Measurements from ENCODE around the gene PEAK1.

The PEAK1 gene

DNA sequence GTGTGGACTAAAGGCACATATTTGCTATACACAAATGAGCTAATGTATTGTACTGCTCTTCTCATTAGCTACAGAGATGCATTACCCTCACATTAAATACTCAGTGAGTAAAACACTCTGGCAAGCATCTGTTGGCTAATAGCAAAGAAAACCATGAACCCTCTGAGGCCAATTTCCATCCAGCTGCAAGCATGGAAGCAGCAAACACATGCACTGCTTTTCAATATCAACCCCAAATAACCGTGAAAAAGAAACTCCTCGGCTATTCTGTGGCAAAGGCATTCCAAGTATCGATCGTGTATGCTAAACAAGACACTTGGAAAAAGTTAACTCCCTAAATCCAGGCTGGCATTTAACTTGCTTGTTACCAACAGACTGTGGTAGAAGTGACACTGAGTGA lies 67.0 kb downstream of the PEAK1 start:
- no peak for DNase-seq

DNA sequence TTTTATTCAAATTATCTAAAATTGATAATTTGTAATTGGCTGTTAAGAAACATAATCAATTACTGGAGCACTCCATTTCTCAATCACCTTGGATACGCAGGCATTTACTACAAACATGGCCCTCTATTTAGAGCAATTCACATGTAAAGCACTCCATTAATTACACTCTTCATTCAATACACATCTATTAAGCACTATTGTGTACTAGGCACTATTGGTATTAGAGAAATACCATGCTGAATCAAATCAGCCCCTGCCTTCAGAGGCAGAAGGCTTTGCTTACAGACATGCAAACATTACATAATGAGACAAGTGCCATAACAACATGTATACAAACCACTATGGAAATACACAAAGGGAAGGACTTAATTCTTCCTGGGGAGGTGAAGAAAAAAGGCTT lies 69.1 kb downstream of the PEAK1 start:
- DNase-seq: no peak

DNA sequence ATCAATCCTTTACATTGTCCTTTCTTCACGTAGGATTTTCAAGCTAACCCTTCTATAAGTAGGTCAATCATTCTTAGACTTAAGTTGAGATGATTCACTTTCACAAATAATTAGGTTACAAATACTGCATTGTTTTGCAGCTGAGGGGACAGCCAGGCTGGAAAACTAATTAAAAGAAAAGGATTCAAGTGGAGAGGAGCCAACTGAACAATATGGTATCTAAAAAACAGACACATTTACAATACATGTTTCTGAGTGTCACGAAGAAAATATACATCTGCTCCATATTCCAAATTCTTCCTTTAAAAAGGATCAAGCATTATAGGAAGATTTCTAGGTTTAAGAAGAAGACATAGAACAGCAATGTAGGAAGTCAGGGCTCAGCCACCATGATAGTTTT lies 70.2 kb downstream of the PEAK1 start:
- DNase-seq: no peak

DNA sequence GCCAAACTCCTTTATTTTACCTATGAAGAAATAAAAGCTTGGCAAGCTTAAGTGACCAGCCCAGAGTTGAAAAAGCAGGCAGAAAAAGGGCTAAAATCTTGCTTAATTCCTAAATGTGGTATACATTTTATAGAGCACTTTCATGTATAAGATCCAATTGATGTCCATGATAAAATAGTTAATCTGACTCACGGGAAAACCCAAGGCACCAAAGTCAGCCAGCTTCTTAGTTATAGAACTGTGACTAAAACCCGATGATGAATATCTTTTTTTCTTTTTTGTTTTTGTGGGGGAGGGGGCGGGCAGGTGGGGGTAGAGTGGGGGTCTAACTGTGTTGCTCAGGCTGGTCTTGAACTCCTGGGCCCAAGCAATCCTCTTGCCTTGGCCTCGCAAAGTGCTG lies 71.4 kb downstream of the PEAK1 start:
- DNase-seq: no peak

DNA sequence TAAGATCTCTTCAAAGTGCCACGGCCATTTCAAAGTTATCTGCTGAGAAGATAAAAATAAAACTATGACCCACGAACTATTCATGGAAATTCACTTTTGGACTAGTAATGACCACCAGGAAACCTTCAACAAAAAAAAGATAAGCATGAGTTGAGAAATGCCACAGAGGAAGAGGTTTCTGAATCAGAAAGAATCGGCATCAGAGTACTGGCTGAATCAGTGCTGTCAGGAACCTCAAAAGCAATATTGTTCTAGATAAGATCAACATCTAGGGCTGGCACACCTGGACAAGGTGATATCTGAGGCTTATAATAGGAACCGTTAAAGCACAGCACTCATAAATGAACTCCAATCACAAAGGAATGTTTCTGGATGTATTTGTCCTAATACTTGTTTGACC lies 72.7 kb downstream of the PEAK1 start:
- DNase-seq: no peak

DNA sequence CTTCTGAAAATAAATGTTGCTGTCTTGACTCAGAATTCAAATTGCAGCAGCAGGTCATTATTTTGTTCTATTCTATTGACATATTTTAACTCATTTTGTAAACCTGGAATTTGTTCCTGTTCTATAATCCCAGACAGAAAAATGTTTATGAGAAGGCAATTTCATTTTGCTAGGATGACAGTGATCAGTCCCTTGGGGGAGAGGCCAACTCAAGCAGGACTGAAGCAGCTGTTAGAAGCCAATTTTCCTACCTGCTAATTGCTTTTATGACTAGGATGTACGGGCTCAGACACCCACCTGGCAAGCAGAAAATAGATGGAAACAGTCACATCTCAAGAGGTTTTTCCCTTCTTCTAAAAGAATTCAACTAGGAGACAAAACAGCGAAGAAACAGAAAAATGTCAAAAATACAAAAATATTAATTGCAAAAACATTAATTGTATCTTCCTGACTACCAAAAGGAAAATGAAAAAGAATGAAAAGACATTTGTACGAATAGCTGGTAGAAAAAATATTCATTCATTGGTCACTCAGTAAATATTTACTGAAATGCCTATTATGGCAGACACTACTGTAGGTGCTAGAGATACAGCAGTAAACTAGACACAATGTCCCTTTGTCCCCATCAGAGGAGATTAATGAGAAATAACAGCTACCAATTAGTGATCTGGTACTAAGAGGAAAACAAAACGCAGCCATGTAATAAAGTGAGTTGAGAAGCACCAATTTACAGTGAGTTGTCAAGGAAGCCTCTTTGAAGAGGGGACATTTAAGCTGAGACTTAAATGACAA lies 73.5 kb downstream of the PEAK1 start:
- no peak for DNase-seq

DNA sequence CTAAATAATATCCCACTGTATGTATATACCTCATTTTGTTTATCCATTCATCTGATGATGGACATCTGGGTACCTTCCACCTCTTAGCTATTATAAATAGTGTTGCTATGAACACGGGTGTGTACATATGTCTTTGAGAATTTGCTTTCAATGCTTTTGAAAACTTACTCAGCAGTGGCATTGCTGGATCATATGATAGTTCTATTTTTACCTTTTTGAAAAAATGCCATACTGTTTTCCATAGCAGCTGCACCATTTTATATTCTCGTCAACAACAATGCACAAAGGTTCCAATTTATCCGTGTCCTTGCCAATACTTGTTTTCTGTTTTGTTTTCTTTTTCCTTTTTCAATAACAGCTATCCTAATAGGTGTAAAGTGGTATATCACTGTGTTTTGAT lies 77.1 kb downstream of the PEAK1 start:
- DNase-seq: no peak

DNA sequence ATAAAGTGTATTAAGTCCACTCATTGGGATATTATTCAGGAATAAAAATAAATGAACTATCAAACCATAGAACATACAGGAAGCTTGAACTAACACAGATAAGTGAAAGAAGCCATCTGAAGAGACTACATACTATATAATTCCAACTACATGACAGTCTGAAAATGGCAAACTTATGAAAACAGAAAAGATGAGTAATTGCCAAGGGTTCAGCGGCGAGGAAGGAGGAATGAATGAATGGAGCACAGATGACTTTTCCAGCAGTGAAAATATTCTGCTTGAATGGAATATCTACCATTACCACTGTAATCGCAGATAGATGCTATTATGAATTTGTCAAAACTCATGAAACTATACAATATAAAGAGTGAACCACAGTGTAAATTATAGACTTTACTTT lies 79.7 kb downstream of the PEAK1 start:
- DNase-seq: no peak

DNA sequence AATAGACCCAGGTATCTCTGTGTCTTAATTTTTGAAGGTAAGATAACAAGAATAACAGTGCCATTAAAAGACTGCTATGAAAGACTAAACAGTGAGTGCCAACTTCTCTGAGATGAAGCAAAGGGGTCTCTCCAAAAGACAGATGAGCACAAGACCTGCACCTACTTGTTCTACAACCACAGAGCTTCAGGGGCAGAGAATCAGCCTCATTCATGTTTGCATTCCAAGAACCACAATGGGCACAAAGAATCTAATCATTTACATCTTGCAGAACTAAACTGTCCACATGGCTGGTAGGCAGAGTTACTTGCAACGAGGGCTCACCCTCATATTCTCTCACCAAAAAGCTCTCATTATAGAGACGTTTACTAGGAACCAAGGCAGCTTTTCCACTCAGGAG lies 83.9 kb downstream of the PEAK1 start:
- no peak for DNase-seq

DNA sequence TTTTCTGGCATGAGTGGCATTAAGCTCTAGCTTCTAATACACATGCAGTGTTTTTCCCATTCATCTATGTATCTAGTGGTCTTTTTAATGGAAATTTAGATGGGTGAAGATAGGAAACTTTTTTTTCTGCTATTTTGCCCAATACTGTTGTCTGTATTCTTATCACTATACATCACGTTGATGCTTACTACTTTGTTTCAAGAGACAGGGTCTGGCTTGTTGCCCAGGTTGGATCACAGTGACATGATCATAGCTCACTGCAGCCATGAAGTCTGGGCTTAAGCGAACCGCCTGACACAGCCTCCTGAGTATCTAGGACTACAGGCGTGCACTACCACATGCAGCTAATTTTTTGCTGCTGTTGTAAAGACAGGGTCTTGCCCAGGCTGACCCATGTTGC lies 84.6 kb downstream of the PEAK1 start:
- no peak for DNase-seq

DNA sequence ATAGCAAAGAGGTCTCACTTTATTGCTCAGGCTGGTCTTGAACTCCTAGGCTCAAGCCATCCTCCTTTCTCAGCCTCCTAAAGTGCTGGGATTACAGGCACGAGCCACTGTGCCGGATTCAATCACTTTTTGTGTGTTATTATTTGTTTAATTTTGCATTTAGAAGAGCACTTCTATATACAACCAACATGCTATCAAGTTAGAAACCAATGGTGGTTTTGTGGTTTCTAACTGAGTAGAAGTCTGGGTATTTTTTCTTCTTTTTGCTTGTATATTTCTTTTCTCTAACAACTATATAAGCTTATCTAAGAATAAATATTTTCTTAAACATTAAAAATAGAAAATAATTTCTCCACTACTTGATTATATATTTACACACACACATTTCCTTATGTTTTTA lies 86.7 kb downstream of the PEAK1 start:
- DNase-seq: no peak

DNA sequence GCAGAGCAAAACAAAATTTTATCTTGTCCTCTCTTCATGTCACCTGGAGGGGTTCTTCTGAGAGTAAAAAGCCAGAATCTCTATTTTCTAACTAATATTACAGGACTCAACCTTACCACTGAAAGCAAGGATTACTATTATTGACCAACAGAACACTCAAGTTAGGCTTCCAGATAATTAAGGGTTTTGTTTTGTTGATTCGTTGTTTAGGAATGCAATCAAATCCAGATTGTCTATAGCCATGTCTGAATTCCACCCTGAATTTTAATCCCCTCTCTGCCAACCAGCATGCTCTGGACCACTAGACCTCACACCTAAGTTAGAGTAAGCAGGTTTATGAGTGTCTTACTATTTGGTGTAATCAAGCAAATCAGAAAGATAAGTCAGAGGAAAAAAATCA lies 90.7 kb downstream of the PEAK1 start:
- DNase-seq: no peak

DNA sequence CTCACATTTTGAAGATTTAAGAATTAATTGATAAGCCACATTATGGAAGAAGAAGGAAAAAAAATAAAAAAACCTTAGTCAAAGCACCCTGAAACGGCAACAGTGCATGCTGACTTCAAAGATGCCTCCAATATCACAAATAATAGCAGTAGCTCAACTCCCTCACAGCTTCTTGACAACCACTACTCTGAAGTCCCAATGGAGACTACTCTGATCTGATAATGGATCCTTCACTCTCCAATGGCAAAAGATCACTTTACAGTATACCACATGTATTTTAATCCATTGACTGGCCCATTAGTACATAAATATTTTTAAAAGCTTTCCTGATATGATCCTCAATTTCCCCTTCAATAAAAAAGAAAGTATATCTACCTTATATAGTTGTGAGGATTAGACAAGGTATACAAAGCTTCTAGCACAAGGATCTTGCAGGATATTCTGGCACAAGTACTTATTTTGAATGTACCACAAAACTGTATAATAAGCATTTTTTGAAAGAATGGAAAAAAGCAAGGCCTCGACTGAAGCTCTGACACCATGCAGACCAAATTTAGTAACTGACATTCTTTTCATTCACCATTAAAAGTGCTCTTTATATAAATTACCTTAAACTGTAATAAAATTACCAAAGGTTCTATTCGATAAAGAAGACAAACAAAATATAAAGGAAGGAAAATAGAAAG lies 91.9 kb downstream of the PEAK1 start:
- DNase-seq: no peak

DNA sequence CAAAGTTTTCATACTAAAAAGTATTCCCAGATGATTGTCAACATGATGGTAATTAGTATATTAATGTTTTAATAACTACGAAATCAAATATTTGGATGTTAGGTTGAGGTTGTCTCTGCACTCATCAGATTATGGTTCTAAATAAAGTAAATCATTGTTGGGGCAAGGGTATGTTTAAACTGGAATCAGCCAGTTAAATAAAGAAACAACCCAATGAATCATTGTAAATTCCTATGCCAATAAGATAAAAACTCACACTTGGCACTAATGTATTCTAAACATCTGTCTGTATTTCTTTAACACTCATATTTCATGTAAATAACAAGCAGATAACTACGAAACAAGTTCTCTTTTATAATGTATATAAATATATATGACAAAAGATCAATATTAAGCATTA lies 92.7 kb downstream of the PEAK1 start:
- no peak for DNase-seq

DNA sequence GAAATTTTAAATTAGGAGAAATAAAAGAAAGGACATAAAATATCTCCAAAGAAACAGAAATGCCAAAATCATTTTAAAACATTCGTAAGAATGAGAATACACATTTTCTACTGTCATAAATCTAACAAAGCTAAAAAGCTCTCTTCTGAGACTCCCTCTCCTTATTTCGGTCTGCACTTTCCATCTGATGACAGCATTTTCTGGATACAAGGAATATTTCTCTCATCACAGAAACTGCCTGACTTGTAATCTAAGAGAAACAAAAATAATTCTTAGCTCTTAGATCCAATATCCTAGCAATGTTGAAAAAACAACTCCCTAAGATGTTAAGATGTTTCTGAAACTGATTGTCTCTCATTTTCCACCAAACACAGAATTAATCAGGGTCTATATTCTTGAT lies 93.5 kb downstream of the PEAK1 start:
- DNase-seq: no peak

DNA sequence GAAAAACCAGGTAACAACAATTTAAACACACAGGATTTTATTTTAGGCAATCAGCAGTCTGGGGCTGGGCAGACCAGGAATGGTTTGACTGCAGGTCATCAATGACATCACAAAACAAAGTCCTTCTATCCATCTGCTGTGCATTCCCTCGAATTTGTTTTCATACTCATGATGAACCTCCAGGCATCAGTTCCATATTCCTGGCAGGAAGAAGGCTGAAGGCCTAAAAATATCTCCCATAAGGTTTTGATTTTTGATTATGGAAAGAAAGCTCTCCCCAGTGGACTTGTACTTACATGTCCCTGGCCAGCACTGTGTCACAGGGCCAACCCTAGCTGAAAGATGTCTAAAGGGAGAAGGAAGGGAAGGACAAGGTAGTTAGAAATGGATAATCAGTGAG lies 107.4 kb downstream of the PEAK1 start:
- no peak for DNase-seq

DNA sequence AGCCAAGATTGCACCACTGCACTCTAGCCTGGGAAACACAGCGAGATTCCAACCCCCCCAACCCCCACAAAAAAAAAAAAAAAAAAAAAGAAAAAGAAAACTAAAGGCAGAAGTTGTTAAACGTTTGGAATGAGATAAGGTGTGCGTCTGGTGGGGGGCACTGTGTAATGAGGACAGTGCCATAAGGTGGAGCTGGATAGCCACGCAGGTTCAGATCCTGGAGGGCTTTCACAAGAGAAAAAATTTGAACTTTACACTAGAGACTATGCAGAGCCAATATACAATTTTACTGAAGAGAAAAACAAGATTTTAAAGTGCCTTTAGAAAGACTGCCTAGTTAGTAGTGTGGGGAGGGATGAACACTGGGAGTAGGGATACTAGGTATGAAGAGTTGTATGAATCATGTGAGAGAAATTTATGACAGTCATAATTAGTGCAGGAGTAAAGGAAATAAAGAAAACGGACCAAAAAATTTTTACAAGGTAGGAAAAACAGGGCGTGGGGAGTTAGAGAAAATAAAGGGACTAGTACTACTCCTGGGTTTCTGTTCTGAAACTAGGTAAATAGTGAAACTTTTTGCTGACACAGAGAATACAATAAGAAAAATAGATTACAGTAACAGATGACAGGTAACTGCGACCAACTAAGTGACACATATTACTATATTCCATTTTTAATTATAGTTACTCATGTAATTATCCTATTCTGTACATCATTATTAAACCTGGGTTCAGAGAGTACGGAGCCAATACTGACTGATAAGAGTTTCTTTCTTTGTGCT lies 108.1 kb downstream of the PEAK1 start:
- no peak for DNase-seq

DNA sequence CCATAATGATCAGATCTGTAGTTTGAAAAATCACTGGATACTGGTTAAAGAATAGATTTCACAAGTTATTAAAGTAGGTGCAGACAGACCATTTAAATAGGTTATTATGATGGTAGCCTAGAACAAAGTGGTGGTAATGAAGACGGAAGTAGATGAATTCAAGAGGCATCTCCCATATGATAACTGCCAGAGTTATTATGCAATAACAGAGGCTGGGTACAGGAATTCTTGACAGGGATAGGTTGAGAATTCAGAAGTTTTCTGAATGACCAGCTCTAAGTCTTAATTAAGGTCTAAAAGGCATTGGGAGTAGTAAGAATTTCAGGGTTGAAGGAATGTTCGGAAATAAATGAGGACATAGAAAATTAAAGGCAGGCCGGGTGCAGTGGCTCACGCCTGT lies 108.9 kb downstream of the PEAK1 start:
- no peak for DNase-seq

DNA sequence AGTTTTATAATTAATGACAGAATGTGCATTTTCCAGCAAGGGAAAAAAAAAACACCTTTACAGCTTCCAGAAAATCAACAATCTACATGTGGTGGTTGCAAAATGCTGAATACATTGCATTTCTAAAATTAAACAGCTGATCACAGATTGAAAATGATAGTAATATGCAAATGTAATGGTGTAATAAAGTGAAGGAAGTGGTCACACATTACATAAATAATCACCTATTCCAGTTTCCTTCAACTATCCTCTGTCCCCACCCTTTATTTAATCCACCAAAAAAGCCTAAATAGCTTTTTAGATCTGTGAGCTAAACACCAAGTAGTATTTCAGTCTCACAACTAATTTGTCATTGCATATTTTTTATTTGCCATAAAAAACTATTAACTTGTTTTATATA lies 110.5 kb downstream of the PEAK1 start:
- no peak for DNase-seq

DNA sequence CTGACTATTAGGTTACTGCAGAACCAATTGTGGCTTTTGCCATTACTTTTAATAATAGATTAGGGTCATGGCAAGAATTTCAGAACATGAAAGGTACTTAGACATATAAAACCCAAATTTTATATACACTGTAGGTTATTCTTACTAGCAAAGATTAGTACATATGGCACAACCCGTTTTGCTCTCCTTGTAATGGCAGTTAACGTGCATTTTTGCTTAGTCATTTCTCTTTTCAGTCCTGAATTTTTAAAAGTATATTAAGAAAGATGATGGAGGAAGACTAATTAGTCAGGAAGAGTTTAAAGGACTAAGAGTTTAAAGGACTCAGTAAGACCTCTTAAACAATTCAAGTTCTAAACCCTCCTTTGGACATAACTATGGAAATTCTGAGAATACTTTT lies 114.0 kb downstream of the PEAK1 start:
- DNase-seq: no peak

DNA sequence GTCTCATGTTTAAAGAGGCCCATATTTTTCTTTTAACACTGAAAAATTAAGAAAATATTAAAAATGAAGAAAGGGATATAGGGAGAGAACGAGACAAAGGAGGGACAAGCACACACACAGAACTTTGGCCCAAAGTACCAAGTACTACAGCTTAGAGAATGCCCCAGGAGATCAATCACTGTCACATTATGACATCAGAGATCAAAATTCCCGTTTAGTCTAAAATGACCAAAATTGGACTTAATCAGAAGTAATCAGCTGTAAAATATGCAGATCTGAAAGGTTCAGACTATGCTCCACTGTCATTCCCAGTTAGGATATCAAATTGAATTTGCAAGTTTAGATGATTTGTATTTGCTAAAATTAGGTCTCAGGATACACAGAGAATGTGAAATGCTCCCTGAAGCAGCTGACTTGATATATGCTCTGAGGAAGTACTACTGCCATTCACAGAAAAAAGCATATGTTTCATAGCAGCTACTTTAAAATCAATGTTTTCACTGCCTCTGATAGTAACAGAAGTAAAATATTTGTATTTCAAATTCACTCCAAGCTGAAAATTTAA lies 123.0 kb downstream of the PEAK1 start:
- no peak for DNase-seq

DNA sequence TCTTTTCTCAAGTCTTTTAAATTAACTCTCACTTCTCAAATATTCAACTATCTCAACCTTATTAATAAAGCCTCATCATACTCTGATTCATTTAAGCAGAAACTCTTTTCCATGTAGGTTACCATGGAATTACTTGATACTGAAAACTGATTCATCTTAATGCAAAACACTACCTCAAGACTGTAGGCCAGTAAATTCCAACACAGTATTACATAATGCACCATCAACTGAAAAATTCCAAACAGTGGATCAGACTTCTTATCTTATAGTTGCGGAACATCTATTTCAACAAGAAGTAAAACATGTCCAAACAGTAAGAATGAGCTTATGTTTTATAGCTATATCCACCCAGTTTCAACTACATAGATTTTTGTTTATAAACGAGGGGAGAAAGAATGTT lies 124.5 kb downstream of the PEAK1 start:
- DNase-seq: no peak

DNA sequence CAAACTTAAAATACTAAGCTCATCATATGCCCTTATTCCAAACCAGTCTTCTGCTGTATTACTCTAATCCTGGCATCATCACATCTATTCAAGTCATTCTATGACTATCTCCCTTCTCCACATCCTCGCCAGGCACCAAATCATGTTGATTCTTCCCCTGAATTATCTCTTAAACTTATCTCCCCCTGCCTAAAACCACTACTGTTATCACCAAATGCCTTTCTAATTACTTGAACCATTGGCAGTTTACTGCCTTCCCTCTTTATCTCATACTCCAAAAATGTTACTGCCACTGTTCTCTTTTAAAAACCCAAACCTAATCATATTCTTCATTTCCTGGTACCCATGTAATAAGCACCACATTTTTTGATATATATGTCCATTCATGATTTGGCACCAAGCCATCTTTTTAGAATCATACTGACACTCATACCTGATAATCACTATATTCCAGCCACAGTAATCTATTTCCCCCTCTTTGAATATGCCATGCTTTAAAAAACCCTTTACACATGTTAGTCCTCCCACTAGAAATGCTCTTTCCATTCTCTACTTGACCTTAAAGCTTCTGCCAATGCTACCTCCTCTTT lies 126.8 kb downstream of the PEAK1 start:
- no peak for DNase-seq
